HepG2 (cell line): ENCODE data around the gene TCTA. TPM values are rescaled to one million over a fixed set of nuclear protein-coding genes. Genes with fewer than 3 reads are reported as not detected.

Source experiments
- AHR ChIP-seq: IDR thresholded peaks from 2 replicates; pipeline ENCODE4 v1.6.1; 2018; ENCODE audit warnings: missing genetic modification reagents, missing compliant biosample characterization
- DNMT3B ChIP-seq: conservative IDR thresholded peaks from 2 replicates; pipeline ENCODE4 v1.6.1; 2016; ENCODE audit warnings: missing biosample characterization, control low read depth
- GLMP ChIP-seq: sonication (generic); formaldehyde crosslinking; IDR thresholded peaks from 2 replicates; pipeline ENCODE4 v1.9.0; 2021; ENCODE audit warnings: missing genetic modification reagents, mild to moderate bottlenecking, borderline replicate concordance
- HDAC2 ChIP-seq: sonication (generic); formaldehyde crosslinking; IDR thresholded peaks from 2 replicates; pipeline ENCODE4 v1.4.0; 2020; ENCODE audit warnings: missing genetic modification reagents
- HDAC6 ChIP-seq: fragments of 200-600 bp; sonication (generic); IDR thresholded peaks from 2 replicates; pipeline ENCODE4 v1.7.0; 2017; ENCODE audit warnings: mild to moderate bottlenecking, antibody characterized with exemption, low read length, low read depth
- LCORL ChIP-seq, 2 experiments: fragments of 450-650 bp in 1 of 2; sonication (generic) in 1 of 2; formaldehyde crosslinking in 1 of 2; IDR thresholded peaks; 2 replicates each; pipeline versions ENCODE4 v1.5.0 to v1.6.1; 2017 to 2020; ENCODE audit warnings: antibody characterized with exemption in 1 of 2, missing genetic modification reagents in 1 of 2
- NFYB ChIP-seq: sonication (generic); formaldehyde crosslinking; IDR thresholded peaks from 2 replicates; pipeline ENCODE4 v1.4.0; 2020; ENCODE audit warnings: missing genetic modification reagents
- POGK ChIP-seq: sonication (generic); formaldehyde crosslinking; conservative IDR thresholded peaks from 2 replicates; pipeline ENCODE4 v1.8.0; 2022; ENCODE audit warnings: mild to moderate bottlenecking, moderate library complexity, missing genetic modification reagents
- PRDM4 ChIP-seq: sonication (generic); formaldehyde crosslinking; IDR thresholded peaks from 2 replicates; pipeline ENCODE4 v1.9.0; 2021; ENCODE audit warnings: missing genetic modification reagents, borderline replicate concordance
- U2AF1 ChIP-seq: fragments of 200-400 bp; formaldehyde crosslinking; optimal IDR thresholded peaks from 2 replicates; pipeline ENCODE3; 2017; ENCODE audit warnings: mild to moderate bottlenecking, low read depth, low read length
- ZBTB20 ChIP-seq: sonication (generic); formaldehyde crosslinking; IDR thresholded peaks from 2 replicates; pipeline ENCODE4 v1.8.1; 2023; ENCODE audit warnings: missing genetic modification reagents, low read depth, mild to moderate bottlenecking, borderline replicate concordance
- ZNF556 ChIP-seq: sonication (generic); formaldehyde crosslinking; IDR thresholded peaks from 2 replicates; pipeline ENCODE4 v1.4.0; 2020; ENCODE audit warnings: mild to moderate bottlenecking, missing genetic modification reagents, borderline replicate concordance
- ZNF776 ChIP-seq: sonication (generic); formaldehyde crosslinking; IDR thresholded peaks from 2 replicates; pipeline ENCODE4 v1.4.0; 2020; ENCODE audit warnings: mild to moderate bottlenecking, missing genetic modification reagents
- polyA plus RNA-seq, 8 experiments: library from polyadenylated mRNA; depleted of rRNA in 3 of 8; stranded (reverse) in 7 of 8; unstranded in 1 of 8; fragments of >200 nt; fragmentation: Illumina TruSeq in 4 of 8; extraction: Trizol in 4 of 8; gene quantifications; 2 replicates each; pipeline versions ENCODE4 v1.2.1 to v1.2.3, GENCODE V29; 2011 to 2016; ENCODE audit warnings: low read depth in 4 of 8, missing spikeins in 1 of 8, mixed read lengths in 1 of 8; ENCODE audit not compliant: insufficient read depth in 1 of 8
- total RNA-seq, 5 experiments: library from RNA; depleted of rRNA; stranded (reverse); fragments of >200 nt; fragmentation: Illumina TruSeq; extraction: Trizol; gene quantifications; 2 replicates each; pipeline ENCODE4 v1.2.3, GENCODE V29; 2016; ENCODE audit warnings: low read depth in 1 of 5
- TF ChIP-seq, protein P1 (sequence below): sonication (generic); formaldehyde crosslinking; IDR thresholded peaks from 2 replicates; pipeline ENCODE4 v1.4.0; 2020; ENCODE audit warnings: missing genetic modification reagents
- TF ChIP-seq, protein P2 (sequence below): sonication (generic); formaldehyde crosslinking; IDR thresholded peaks from 2 replicates; pipeline ENCODE4 v1.4.0; 2020; ENCODE audit warnings: missing genetic modification reagents
- TF ChIP-seq, protein P3 (sequence below): sonication (generic); formaldehyde crosslinking; IDR thresholded peaks from 2 replicates; pipeline ENCODE4 v1.4.0; 2020; ENCODE audit warnings: mild to moderate bottlenecking, missing genetic modification reagents

Gene TCTA
- total and polyA plus RNA-seq, 2 of the 13 experiments (the other 11 are each of a cell fraction or from before 2014, with no cell fraction given) = 8.3 to 13.2 TPM

DNA sequence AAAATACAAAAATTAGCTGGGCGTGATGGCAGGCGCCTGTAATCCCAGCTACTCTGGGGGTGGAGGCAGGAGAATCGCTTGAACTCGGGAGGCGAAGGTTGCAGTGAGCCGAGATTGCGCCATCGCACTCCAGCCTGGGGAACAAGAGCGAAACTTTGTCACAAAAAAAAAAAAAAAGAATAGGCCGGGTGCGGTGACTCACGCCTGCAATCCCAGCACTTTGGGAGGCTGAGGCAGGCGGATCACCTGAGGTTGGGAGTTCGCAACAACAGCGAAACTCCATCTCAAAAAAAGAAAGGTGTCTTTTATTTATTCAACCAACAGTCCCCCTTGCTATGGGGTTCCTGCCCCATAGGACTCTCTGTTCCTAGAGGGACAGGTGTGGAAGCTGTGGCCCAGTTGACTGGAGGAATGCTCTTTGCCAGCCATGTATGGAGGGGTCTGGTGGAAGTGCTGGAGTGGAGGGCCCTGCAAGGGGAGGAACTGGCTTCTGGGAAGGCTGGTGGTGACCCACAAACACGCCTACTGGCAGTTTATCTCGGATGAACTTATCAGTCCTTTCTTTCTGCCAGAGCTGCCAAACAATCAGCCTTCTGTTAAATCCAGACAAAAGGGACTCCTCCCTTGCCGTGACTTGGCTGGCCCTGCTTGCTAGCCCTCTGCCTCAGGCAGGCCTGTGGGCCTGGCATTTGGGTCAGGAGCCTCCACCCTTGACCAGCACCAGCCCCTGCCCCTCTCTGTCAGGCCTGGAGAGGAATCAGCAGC, 53.2 kb downstream of the TCTA start (continued):
- TF ChIP-seq, protein P1, sequence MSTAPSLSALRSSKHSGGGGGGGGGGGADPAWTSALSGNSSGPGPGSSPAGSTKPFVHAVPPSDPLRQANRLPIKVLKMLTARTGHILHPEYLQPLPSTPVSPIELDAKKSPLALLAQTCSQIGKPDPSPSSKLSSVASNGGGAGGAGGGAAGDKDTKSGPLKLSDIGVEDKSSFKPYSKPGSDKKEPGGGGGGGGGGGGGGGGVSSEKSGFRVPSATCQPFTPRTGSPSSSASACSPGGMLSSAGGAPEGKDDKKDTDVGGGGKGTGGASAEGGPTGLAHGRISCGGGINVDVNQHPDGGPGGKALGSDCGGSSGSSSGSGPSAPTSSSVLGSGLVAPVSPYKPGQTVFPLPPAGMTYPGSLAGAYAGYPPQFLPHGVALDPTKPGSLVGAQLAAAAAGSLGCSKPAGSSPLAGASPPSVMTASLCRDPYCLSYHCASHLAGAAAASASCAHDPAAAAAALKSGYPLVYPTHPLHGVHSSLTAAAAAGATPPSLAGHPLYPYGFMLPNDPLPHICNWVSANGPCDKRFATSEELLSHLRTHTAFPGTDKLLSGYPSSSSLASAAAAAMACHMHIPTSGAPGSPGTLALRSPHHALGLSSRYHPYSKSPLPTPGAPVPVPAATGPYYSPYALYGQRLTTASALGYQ (CRISPR knock-in tag) = 0 out of 2 replicates have a peak, but pooled peaks have one; percentile 30
- TF ChIP-seq AHR (no peak), PRDM4 (CRISPR knock-in tag) (no peak), ZNF556 (no peak), U2AF1 (no peak), DNMT3B (no peak), ZNF776 (CRISPR knock-in tag) (no peak), GLMP (CRISPR knock-in tag) (no peak), HDAC2 (CRISPR knock-in tag) (no peak; the same call in 1 of the 2 replicates), POGK (CRISPR knock-in tag) (no peak), LCORL (IDR thresholded peaks at IDR 0.05) (no peak), LCORL (CRISPR knock-in tag; IDR thresholded peaks at IDR 0.05) (peak; percentile 82), ZBTB20 (no peak), HDAC6 (no peak), NFYB (no peak)
- TF ChIP-seq, protein P2, sequence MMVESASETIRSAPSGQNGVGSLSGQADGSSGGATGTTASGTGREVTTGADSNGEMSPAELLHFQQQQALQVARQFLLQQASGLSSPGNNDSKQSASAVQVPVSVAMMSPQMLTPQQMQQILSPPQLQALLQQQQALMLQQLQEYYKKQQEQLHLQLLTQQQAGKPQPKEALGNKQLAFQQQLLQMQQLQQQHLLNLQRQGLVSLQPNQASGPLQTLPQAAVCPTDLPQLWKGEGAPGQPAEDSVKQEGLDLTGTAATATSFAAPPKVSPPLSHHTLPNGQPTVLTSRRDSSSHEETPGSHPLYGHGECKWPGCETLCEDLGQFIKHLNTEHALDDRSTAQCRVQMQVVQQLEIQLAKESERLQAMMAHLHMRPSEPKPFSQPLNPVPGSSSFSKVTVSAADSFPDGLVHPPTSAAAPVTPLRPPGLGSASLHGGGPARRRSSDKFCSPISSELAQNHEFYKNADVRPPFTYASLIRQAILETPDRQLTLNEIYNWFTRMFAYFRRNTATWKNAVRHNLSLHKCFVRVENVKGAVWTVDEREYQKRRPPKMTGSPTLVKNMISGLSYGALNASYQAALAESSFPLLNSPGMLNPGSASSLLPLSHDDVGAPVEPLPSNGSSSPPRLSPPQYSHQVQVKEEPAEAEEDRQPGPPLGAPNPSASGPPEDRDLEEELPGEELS = peak; percentile 29; the same call in 1 of the 2 replicates
- TF ChIP-seq, protein P3, sequence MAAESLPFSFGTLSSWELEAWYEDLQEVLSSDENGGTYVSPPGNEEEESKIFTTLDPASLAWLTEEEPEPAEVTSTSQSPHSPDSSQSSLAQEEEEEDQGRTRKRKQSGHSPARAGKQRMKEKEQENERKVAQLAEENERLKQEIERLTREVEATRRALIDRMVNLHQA (CRISPR knock-in tag) = no peak
